NK-92 (cell line): ENCODE measurements around the gene DPPA4.
"Not testable (repeated sequence)": the region's sequence is repeated elsewhere in the genome, so short reads cannot be mapped to it uniquely, and the experiment has no call there.

Source experiments
- DNase-seq: peaks from one replicate; lab custom pipeline; 2025; ENCODE audit not compliant: unreplicated experiment; lab: John Stamatoyannopoulos, UW

Gene DPPA4

GRCh38 chr3:109337393-109337792 is at the start of gene DPPA4:
TSS of gene DPPA4 (minus strand) at chr3:109337546. CDS start at chr3:109337517, 29 bp downstream.
- no peak for DNase-seq

DNA sequence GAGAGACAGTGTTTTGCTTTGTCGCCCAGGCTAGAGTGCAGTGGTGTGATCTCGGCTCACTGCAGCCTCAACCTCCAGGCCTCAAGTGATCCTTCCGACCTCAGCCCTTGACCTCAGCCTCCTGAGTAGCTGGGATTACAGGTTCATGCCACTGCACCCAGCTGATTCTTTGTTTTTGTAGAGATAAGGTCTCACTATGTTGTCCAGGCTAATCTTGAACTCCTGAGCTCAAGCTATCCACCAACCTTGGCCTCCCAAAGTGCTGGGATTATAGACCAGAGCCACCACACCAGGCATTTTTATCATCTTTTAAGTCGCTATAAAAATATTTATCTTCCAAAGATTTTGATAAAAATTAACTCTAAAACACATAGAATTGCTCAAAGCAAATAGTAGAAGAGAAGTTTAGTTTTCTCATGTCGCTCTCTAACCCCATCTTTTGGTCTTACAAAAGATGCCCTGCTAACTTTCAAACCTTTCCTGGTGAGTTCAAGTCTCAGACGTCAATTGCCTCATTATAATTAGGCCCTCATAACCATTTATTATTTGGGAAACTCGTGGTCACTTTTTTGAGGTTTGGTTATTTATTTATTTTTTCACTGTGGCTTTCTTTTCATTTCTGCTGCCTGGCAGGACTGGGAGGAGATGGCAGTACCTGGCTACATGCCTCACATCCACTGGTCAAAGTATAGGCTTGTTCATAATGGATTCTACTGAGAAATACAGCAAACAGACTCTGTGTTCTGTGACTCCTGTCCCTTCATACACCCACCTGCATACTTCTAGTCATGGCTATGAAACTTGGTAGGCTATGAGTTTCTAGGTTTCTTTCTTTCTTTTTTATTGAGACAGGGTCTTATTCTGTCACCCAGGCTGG is 48.3 kb upstream of the DPPA4 start:
- no peak for DNase-seq

DNA sequence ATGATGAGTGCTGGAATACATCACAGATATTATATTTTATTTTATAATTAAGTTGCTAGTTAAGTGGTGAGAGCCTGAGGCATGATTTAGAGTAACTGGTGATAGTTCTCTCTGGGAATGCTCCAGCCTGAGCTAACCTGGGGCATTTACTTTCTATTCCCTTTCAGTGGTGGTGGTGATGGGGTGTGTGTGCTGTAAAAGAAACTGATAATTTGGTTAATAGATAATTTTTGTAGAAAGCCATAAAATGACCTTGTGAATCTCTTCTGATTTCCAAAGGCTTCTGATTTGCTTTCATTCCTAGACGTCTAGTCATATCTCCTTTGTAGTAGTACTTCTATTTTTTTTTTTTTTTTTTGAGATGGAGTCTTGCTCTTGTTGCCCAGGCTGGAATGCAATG is 46.8 kb upstream of the DPPA4 start:
- no peak for DNase-seq

- DNase-seq: no peak
These were observed 45.2 kb upstream of the DPPA4 start for GRCh38 chr3:109382588-109382987.

DNA sequence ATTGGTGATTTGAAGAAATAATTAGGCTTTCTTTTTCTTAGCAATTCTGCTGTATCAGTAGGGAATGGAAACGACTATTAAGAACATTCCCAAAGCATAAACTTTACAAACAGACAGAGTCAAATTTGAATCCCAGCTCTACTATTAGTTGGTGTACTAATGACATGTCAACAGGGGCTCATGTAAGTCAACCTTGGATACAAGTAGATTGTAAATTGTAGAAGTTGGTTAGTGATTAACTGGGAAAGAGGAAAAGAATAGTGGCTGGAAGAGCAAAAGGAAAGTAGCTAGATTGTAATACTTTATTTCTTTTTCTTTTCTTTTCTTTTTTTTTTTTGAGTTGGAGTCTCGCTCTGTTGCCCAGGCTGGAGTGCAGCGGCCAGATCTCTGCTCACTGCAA is 38.6 kb upstream of the DPPA4 start:
- DNase-seq: no peak

DNA sequence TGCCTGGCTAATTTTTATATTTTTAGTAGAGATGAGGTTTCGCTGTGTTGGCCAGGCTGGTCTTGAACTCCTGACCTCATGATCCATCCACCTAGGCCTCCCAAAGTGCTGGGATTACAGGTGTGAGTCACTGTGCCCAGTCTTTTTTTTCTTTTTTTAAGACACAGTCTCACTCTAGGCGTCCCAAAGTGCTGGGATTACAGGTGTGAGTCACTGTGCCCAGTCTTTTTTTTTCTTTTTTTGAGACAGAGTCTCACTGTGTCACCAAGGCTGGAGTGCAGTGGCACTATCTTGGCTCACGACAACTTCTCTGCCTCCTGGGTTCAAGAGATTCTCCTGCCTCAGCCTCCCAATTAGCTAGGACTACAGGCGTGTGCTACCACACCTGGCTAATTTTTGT is 37.1 kb upstream of the DPPA4 start:
- not testable (repeated sequence) for DNase-seq

DNA sequence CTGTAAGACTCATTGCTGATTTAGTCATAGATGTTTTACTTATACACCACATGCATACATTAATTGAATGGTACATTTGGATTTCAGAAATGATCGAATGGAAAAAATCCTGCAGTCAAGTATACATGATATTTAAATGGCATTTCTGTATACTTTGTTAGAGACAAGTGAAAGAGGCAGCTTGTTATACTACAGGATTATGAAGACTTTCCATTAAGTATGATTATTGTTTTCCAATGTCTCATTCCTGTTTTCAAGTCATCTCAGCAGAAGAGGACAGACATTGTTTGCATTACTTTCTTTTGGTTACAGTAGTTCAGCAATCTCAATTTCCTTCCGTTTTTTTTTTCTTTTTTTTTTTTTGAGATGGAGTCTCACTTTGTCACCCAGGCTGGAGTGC is 36.6 kb upstream of the DPPA4 start:
- DNase-seq: no peak

DNA sequence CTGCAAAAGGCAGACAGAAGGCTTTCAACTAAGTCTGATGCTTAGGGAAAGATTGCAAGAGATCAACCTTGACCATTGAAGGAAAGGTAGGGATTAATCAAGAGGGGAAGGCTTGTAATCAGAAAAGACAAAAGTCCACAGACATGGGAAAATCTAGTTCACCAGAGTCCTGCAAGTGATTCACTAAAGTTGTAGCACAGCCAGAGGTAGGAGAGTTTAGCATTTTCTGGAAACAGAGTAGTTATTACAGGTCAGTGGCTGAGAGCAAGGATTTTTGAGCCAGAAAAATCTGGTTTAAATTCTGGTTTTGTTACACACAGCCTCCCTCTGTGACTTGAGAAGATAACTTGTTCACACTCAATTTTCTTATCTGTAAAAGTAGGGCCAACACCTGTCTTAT is 35.3 kb upstream of the DPPA4 start:
- no peak for DNase-seq

DNA sequence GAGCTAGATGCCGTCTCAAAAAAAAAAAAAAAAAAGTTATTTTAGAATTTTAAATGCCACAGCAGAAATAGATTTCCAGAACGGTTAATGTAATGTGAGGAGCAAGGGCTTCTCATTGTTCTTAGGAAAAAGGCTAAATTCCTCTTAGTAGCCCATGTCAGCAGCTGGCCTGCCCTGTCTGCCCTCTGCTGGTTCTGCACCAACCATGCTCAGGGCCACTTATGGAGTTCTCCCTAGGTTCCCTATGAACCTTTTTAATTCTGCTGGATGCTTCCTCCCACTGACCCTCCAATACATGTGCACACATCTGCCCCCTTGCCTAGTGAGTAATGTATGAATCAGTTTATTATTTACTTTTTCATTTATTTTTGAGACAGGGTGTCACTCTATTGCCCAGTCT is 32.2 kb upstream of the DPPA4 start:
- no peak for DNase-seq

DNA sequence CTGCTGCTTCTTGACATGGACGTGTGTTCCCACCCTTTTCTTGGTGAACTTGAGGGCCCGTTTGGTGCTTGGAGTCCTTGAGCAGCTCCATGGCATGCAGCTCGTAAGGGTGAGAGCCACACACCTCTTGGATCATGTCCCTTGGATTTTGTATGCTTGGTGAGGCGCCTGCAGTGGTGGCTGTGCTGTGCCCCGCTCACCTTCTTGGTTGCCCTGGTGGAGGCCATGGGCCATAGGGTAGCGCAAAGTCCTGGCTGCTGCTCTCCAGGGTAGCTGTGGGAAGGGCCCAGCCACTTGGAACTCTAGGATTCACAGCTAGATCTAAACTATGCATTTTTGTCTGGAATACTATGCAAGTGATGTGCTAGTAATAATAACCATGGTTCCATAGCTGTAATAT is 26.7 kb upstream of the DPPA4 start:
- no peak for DNase-seq

- no peak for DNase-seq
These were observed 26.3 kb upstream of the DPPA4 start for GRCh38 chr3:109363634-109364033.

DNA sequence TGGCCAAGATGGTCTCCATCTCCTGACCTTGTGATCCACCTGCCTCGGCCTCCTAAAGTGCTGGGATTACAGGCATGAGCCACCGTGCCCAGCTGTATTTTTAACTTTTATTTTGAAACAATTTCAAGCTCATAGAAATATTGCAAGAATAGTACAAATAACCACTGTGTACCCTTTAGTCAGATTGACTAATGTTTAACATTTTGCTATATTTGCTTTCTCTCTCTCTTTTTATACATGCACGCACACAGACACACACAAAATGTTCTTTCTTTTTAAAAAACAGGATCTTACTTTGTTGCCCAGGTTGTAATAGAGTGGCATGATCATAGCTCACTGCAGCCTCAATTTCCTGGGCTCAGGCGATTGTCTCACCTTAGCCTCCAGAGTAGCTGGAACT is 25.5 kb upstream of the DPPA4 start:
- no peak for DNase-seq

- not testable (repeated sequence) for DNase-seq
These were observed 21.5 kb upstream of the DPPA4 start for GRCh38 chr3:109358809-109359208.

DNA sequence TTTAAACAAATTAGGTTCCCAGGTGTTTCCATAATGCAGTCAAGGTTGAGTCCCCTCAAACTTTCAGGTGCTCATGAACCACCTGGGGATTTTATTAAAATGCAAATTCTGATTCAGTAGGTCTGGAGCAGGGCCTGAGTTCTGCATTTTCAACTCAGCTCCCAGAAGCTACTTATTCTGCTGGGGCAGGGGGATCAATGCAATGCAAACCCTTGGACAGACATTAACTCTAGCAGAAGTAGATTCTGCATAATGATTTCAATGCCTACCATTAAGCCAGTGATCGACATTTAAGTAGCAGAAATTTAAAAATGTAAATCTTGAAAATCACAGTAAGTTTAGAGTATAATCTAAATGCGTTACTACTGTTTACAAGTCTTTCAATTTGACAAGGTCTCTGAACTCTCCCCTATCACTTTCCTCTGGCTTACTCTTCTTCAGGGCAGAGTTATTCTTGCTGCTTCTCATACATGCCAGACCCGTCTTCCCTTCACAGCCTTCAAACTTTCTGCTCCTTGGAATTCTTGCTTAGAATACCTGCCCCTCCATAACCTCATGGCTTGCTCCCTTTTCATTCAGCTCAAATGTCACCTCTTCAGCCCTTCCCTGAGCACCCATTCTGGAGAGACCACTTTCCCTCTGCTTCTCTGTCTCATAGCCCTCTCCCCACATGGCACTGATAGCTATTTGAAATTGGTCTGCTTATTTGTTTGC is 19.3 kb upstream of the DPPA4 start:
- no peak for DNase-seq

DNA sequence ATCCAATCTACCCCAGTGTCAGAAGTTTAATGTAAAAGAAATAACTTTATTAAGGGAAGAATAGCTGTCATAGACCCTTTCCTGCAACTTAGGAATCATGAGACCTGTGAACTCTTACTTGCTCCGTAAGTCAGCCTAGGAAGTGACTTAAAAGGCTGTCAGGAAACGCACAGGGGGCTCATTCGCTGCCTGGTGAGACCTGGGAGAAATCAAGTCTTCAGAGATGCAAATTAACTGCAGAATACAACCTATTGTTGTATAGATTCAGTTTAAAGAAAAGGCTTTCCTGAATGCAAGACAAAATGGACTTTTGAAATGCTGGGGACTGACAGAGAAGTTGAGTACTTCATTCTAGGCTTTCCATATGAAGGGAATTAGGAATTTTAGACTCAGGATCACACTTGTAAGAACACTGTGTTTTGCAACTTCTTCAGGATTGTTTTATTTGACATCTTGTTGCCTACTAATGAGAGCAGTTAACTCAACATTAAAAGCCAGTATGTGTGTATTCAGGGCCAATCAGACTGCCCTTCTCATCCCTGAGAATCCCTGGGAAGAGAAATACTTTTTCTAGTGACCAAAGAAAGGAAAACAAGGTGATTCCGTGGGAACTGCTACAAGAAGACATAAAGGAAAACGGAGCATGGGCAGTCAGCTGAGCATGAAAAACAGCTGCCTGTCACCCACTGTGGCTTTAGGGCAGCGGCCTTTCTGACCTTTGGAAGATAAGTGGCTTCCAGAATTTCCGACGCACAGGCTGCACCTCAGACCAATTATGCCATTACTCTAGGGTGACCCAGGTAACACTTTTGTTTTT is 18.5 kb upstream of the DPPA4 start:
- DNase-seq: no peak

DNA sequence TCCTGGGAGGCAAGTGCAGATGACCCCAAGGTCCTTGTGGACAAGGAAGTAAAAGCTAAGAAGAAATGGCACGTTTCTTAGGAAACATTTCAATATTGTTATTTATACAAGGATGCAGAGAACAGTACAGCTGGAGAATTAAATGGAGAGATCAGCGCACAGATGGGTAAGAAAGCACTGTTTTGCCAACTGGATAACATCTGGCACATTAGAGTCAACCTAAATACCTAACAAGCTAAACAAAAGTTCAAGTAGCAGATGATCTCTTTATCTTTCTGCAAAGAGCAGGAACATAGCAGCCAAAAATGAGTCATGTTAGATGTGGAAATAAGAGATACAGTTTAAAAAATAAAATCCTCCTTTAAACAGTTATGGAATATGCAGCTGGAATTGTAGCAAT is 15.7 kb upstream of the DPPA4 start:
- no peak for DNase-seq

DNA sequence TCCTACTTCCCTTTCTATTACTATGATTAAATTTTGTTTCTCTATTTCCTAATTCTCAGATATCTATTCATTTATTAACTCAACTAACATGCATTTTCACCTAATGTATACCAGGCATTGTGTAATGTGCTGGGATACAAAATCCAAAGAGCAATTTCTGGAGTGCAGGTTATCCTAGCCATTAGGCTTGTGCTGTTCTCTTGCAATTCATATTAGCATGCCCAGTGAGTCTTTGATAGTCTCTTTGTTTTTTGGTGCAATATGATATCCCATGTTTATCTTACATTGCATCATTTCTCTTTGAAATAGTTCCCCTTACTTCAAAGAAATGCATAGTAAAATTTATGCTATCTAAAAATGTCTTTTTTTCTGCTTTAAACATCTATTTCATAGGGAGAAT is 13.9 kb upstream of the DPPA4 start:
- no peak for DNase-seq

DNA sequence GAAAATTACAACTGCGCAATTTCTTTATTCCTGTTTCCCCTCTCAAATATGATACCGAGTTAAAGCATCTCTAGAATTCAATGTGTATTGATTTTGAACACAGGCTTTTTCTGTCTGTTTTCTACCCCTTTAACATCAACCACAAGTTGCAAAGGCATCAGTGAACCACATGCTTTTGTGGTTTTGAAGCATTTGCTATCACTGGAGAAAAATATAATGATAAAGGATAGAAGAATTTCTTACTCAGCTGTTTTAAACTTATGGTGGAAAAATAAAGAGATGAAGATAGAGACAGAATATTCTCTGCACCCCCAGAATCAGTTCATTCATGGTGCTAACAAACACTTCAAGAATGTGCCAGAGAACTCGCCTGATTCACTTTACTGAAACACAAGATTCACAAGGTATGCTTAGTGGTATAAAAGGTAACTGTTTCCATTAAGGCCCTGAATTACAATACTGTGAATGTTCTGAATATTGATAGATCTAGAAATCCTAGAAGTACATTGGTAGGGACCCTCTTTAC is 9.5 kb upstream of the DPPA4 start:
- DNase-seq: no peak

DNA sequence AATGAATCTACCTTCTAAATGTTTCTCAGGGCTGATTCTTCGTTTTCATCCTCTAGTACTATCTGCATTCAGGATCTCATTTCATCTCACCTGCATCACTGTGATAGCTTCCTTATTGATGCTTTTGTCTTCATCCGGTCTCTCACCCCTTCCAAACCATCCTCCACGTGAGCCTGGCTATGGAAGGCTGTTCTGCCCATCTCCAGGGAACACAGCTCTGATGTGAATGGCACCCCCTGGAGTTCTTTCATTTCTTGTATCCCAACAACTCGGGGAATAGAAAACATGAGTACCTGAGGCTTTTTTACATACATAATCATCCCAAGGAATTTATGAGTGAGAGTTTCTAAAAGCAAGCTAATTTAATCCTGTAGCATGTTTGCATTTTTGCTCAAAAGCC is 8.8 kb upstream of the DPPA4 start:
- DNase-seq: no peak

GRCh38 chr3:109339714-109340648 is 2.6 kb upstream of the DPPA4 start:
- DNase-seq: no peak
